NCI-H2171 (cell line): ENCODE results near the gene MT1E.
A peak's percentile ranks its signal among the peaks of the same experiment; 100 is the strongest.
"Not testable (repeated sequence)": the region's sequence is repeated elsewhere in the genome, so short reads cannot be mapped to it uniquely, and the experiment has no call there.

Experiments
- DNase-seq: peaks from one replicate; lab custom pipeline; 2025; lab: John Stamatoyannopoulos, UW

Gene MT1E

GRCh38 chr16:56607109-56607618 lies 18.4 kb upstream of the MT1E start:
- DNase-seq: no peak

- DNase-seq: no peak
Measured at GRCh38 chr16:56607675-56608042, 17.9 kb upstream of the MT1E start.

- peak; percentile 94 for DNase-seq
Measured at GRCh38 chr16:56608043-56608875, 17.3 kb upstream of the MT1E start, which contains the start of gene MT2A. MT2A (plus strand) TSS chr16:56608584; CDS start chr16:56608656, 72 bp downstream.

GRCh38 chr16:56608876-56609462 lies 16.6 kb upstream of the MT1E start:
- no peak for DNase-seq

GRCh38 chr16:56609463-56609921 lies 16.1 kb upstream of the MT1E start:
- peak; percentile 60 for DNase-seq

GRCh38 chr16:56610017-56610608 lies 15.5 kb upstream of the MT1E start:
- no peak for DNase-seq

GRCh38 chr16:56610609-56611111 lies 14.9 kb upstream of the MT1E start:
- DNase-seq: no peak

- no peak for DNase-seq
Measured at GRCh38 chr16:56611281-56611833, 14.2 kb upstream of the MT1E start.

GRCh38 chr16:56613706-56614105 lies 11.9 kb upstream of the MT1E start:
- DNase-seq: no peak

GRCh38 chr16:56614549-56614991 lies 11.0 kb upstream of the MT1E start:
- no peak for DNase-seq

GRCh38 chr16:56615353-56615752 lies 10.2 kb upstream of the MT1E start:
- DNase-seq: no peak

GRCh38 chr16:56616608-56617211 lies 8.9 kb upstream of the MT1E start:
- DNase-seq: no peak

GRCh38 chr16:56617212-56618085 lies 8.1 kb upstream of the MT1E start:
- DNase-seq: no peak

- DNase-seq: no peak
Measured at GRCh38 chr16:56618138-56618537, 7.4 kb upstream of the MT1E start.

- DNase-seq: no peak
Measured at GRCh38 chr16:56620339-56620897, 5.2 kb upstream of the MT1E start.

- DNase-seq: not testable (repeated sequence)
Measured at GRCh38 chr16:56621665-56622445, 3.7 kb upstream of the MT1E start.

- not testable (repeated sequence) for DNase-seq
Measured at GRCh38 chr16:56623184-56623583, 2.4 kb upstream of the MT1E start.

GRCh38 chr16:56623637-56624036 lies 1.9 kb upstream of the MT1E start:
- no peak for DNase-seq

- DNase-seq: no peak
Measured at GRCh38 chr16:56625943-56626654, 518 bp downstream of the MT1E start.
